Activated CD8-positive, alpha-beta memory T cell treated with anti-CD3 and anti-CD28 coated beads for 1 hour (primary cell): ENCODE measurements around the gene CMSS1.

ENCODE experiments used
- DNase-seq, 2 donors: peaks; one replicate each; pipeline ENCODE4 v3.0.0-alpha.2; 2020; ENCODE audit warnings: low read depth in 1 of 2; ENCODE audit errors: extremely low read depth in 1 of 2

The CMSS1 gene

DNA sequence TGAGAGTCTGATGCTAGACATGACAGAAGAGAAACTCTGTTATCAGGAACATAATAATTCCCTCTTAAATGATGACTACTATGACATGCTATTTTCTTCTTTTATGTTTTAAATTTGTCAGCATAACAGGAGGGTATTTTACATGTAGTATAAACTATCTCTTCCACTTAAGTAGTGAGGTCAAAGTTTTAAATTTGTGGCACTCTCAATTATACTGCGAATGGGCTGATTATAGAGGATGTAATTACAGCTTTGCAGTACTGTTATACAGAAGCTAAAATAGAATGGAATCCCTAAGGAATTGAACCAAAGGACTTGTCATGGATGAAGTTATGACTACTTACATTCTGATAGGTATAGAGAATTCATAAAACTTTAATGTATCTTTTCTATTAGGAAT lies 34.3 kb downstream of the CMSS1 start:
- DNase-seq = no peak

DNA sequence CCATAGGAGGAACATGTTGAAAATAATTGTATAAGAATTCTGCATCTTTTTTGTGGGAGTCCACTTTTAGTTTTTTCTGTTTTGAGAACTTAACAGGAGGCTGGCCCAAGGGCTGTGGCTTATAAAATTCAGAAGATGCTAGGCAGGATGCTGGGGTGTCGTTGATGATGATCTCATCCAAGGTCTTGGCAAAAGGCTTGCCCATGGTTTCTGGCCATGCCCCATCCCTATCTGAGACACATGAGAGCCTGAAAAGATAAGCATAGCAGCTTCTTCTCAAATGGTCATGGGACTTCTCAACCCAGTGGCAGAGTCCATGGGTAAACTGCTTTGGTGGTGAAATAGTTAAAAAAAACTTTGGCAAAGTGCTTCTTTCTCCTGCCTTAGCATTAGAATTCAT lies 35.2 kb downstream of the CMSS1 start:
- no peak for DNase-seq

DNA sequence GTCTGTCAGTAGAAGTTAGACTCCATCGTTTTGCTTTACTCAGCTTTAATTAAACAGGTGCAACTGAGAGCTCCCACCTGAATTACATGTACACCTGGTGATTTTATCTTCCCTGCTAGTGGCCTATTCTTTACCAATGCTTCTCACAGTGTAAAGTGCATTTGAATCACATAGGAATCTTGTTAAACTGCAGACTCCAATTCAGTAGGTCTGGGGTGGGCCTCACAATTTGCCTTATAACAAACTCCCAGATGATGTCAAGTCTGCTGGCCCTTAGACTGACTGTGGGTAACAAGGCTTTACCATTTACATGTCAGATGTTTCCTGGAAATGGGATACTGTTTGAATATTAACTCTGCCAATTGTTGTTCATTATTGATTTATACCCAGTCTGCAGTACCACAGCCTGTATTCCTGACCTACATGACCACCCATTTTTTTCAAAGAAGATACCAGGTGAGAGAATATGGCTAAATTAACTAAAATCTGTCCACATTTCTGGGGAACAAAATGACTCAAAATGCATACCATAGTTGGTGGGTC lies 37.2 kb downstream of the CMSS1 start:
- DNase-seq = no peak

DNA sequence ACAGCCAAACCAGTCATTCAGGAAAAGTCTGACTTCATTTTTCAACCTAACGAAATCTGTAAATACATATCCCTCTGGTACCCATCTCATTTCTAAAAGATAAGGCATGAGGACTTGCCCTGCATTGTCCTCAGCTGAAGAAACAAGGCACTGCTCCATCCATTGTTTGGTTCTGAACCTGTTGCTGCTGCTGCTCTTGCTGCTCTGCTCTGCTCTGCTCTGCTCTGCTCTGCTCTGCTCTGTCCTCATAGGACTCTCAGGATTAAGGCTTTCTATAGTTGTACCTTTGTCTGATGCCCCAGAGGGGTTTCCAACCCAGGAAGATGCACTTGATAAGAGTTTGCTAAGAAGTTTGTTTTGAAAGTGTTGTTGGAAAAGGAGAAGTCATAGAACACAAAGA lies 38.2 kb downstream of the CMSS1 start:
- DNase-seq = no peak

DNA sequence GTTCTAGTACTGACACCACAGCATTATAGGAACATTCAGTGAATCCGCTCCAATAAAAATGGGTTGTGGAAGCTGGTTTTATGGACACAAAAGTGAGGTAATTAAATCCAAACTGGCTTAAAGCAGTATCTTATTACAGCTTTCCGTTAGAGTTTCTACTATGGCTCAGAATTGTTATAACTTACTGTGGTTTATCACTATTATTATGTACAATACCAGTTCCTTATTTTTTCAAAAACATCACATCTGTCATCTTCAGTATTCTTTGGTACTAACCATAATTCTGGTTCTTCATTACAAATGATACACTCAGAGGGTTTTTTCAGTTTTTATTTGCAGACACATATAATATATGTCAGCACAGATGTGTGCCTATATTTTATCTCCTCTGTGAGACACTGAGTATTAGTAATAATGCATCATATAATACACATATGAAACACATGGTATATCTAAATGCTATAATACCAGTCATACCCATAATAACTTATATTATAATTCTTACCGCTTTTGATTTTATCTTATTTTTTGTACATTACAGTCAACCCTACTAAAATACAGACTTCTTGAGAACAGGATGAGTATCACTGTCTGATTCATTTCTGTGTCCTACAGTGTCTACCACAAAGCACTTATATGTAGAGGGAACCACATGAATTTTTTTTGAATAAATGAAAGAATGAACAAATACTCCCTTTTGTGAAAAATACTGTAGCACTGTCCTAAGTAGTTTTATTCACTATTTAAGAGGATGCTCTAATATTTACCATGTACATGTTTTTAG lies 39.0 kb downstream of the CMSS1 start:
- DNase-seq = no peak

DNA sequence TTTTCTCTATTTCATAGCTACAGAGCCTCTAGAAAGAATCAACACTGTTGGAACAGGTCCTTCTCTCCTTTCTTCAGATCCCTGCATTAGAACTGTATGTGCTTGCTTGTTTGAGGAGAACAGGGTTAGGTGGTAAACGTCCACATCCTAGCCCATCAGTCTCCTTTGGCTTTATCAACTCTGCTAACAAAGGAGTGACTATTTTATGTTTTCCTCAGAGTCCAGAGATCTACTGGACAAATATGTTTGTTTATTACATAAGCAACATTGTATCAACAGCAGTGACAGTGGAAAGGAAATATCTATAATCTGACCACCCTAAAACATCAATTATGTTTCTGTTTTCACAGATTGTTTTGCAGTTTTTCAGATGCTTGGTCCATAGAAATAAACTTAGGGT lies 39.6 kb downstream of the CMSS1 start:
- DNase-seq = no peak

DNA sequence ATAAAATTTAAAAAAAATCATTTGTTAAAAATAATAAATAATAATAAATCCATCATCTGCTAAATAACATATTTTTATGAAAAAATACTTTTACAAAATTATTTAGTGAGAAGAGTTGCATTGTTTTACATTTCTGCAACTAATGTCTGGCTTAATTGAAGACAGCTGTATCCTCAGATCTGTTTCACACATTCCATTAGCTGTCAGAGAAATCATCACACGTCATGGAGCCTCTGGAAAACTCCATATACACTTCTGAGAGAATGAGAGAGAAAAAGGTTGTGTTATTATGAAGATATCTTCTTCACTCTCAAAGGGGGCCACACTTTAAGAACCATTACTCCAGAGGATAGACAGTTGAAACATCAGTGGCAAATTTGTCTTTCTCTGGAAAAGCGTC lies 40.8 kb downstream of the CMSS1 start:
- no peak for DNase-seq

DNA sequence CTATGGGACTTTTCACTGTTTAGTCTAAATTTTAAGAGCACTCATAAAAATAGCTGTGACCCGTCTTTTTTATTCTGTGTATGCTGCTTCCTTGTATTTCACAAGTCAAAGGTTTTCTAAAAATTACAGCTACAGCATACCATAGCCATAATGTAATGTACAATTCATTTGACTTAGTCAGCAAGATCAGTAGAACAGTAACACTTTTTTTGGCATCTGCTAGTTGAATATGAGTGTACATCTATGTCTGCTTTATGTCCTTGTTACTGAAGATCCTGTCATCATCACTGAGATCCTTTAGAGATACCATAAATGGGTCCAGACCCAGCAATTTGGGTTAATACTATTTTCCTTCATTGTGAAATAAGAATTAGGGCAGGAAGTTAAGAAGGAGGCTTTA lies 42.2 kb downstream of the CMSS1 start:
- no peak for DNase-seq

DNA sequence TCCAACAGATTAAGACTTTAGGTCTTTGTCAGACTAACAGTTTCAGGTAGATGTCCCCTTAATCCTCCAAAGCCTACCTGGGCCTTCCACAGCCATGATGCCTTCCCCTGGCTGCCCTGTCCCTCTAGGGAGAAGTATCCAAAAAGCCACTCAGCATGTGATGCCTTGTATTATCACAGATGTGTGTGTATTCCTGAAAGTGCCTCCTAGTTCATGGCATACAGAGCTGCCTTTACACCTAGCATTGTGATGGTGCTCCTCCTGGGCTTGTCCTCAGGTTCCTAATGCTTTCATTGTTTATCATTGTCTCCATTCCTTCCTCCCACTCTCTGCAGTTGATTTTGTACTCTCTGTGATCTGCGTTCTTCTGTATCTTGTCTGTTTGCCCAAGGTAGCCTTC lies 43.6 kb downstream of the CMSS1 start:
- DNase-seq = no peak

DNA sequence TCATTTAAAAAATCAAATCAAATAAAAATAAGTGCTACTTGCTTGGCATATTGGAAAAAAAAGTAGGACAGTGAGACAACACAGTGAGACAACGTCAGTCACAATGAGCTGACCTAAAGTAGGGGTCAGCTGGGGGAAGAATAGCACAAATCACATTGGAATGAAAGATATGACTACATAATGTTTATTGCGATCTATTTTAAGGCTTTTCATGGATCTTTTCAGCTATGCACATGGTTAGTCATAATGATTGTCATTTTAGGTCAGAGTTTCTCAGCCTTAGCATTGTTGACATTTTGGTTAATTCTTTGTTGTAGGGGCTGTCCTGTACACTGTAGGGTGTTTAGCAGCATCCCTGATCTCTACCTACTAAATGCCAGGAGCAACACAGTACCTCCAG lies 44.5 kb downstream of the CMSS1 start:
- DNase-seq = no peak

DNA sequence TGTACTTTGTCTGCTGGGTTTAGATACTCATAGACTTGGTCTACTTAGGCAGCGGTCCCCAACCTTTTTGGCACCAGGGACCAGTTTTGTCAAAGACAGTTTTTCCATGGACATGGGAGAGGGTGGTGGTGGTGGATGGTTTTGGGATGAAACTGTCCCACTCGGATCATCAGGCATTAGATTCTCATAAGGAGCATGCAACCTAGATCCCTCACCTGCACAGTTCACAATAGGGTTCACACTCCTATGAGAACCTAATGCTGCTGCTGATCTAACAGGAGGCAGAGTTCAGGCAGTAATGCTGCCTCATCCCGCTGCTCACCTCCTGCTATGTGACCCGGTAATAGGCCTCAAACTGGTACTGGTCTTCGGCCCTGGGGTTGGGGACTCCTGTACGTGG lies 45.3 kb downstream of the CMSS1 start:
- no peak for DNase-seq

DNA sequence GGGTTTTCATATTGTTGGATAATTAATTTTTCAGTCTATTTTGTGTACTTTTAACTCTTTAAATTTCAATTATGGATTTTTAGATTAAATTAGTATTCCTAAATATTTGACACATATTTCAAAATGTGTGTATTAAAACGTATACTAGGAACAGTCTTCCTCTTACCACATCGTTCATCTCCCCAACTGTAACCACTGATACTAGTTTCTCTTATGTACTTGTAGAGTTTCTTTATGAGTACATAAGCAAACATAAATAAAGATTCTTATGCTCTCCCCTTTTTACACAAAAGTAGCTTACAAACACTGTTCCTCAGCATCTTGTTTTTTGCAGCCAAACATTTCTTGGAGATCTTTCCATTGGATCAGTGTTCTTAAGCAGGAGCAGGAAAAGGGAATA lies 45.9 kb downstream of the CMSS1 start:
- DNase-seq = no peak

DNA sequence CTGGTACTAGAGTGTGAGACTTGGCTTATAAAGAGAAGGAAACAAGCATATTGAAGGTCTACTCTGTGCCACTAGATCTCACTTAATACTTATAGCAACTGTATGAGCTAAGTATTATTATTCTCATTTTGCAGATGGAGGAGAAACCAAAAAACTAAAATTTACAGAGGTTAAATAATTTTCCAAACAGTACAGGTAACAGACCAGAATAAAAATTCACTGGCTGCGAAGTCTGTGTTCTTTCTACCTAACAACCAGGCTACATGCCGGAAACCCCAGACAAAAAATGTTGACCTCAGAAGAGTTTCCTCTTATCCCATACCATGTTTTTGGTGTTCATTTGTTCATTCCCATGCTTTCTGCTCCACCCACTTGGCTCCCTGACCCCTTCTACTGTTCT lies 46.6 kb downstream of the CMSS1 start:
- DNase-seq = no peak

DNA sequence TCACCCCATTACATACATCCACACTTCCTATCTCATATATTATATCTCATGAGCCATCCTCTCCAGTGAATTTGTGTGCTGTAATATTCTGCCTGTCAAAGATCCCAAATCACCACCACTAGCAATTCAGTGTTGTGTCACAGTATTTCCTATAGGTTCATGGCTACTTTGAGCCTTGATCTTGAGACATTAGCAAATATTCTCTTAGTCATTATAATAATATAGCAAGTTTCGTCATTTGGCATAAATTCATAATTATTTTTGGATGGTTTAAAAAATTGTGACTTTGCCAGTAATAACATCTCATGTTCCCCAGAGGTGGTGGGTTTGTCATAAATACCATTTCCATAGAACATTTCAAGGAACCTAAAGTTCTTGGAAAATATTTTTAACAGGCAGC lies 47.7 kb downstream of the CMSS1 start:
- no peak for DNase-seq

DNA sequence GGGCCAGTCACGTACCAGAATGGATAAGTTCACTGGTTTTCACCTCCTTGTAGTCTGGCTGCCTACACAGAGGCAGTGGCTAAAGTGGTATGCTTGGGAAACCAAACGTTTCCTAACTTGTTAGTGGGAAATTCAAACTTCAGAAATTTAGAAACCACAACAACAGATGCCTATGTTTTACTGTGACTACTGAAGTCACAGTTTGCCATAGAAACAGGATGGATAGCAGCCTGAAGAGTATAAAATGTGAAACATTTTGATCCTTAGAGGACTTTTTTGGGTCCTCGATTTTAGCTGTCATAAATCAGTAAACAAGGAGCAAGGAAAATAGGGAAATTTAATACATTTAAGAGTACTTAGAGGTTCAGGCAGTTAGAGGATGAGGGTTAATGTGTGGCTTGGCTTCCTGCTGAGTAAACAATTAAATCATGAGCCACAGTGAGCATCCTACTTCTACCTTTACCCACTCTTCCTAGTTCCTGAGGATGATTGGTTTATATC lies 48.6 kb downstream of the CMSS1 start:
- DNase-seq = no peak

DNA sequence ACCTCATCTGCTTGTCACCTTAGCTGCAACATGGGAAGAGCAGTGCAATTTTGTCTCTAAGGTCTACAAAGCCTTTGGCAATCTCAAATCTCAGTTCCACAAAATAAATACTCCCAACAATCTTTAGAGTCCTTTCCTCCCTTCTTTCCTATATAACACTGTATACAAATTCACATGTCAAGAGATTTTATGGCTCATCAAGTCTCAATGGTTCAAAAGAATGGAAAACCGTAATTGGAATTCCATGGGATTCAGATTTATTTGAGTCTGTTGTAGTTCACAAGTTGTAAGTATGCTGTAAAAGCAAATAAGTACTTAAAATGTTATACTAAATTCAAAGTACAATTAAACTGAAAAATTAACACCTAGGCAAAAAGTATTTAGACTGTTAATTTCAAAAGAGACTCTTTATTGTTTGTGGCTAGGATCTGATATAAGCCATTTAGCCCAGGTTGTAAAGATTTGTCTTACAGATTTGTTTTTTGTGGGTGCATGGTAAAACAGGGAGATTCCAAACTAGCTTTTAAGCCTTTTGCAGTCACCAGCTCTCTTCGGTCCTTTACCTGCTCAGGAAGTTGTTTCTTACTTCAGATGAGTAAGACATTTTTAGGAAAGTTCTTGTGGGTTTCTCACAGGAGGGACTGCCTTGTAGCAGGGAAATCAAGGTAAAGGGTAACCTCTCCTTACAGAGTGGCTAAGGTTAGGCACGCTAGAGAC lies 50.1 kb downstream of the CMSS1 start:
- no peak for DNase-seq

DNA sequence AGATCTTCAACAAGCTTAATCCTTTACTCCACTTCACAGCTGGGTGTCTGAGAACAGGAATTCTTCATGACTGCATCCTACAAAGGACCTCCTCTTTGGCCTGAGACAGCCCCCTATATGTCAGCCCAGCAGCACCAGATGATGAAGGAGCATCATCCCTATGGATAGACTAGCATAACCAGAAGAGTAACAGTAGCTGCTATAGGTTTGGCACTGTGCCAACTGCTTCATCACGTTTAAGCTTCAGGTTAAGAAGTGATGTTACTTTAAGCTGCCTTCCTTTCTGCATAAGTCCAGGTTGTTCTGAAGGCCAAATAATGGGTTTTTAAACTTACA lies 50.6 kb downstream of the CMSS1 start:
- DNase-seq = no peak

DNA sequence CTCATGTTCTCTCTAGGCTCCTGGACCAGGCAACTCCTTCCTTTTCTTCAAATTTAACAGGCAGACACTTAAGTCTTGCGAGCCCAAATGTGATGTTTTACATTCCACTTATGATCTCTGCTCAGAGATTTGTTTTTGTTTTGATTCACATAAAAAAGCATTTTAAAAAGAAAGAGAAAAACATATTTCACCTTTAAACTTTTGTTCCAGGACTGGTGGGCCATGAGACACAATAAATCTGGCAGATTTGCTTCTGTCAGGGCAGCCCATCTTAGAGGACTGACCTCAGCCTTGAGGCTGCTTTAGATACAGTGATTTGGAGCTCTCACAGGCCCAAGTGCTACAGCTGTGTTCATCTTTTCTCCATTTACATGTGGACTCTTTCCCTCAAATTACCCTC lies 52.0 kb downstream of the CMSS1 start:
- no peak for DNase-seq

DNA sequence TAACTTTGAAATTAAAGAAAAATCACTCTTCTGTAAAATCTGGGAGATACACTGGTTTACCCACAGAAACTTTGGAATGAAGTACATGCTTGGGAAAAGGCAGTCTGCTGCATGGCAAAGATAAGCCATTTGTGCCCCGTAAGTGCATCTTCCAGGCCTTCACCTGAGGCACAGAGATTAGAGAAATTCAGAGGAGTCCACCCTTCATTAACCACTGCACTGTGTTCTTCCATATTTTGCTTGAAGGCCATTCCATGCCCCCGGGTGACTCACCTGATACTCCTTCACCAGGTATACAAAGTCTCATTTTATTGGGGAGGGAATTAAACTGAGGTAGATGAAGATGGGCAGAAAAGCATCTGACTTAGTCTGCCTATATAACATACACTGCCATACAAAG lies 53.0 kb downstream of the CMSS1 start:
- no peak for DNase-seq

DNA sequence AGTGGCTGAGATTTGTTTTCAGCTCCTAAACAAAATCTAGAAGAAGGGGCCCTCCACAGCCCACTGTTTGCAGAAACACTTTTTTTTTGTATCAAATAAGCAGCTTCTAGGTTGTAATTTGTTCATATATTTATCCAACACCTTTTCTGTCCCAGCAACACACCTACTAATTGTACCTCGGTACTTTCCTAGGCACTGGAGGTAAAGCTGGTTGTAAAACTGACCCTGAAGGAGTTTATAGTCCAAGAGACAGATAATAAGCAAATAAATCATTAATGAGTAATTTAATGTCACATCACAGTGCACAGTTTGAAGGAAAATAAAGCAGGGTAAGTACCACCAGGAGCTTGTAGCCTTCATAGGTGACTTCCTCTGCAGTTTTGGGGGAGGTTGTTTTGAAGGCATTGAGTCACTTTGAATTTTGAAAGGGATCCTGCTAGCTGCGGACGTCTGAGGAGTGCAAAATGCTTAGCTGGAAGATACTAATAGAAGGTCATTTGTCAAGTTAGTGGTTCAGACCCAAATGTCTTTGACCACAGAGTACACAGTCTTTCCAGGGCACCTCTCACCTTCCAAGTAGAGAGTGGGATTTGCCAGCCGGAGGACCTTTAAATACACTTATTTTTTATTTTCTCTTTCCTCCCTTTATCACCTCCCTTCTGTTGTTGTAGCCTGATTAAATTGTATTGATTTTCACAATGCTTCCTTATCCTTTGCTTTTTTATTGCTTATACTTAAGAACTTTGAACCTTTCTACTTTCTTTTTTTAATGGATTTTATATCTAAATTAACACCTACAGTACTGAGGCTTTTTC lies 53.8 kb downstream of the CMSS1 start:
- no peak for DNase-seq

DNA sequence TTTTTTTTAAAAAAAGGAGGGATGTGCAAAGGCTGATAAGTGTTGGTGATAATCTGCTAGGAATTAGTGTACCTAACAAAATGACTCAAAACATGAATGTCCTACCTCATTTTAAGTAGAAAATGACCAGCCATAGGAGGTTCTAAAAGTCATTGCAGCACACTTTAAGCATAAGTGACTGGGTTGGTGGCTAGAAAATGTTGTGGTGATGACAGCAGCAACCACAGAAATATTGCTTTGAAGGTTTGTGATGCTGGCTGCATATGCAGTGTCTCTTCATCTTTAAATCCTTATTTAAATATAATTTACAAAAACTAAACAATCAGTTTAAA lies 55.2 kb downstream of the CMSS1 start:
- DNase-seq = no peak
